ENCODE data around the gene NELL1. TPM values are rescaled to one million over a fixed set of nuclear protein-coding genes. Genes with fewer than 3 reads are reported as not detected.

NELL1 gene
- total RNA-seq, 2 donors from 2014 or later: not detected

GRCh38 chr11:21040630-21041029 is 371.2 kb downstream of the NELL1 start:
- H3K27ac ChIP-seq: no peak overlapping the region
- H3K4me1 ChIP-seq: no peaks in the 10 kb centered on the region
- 38 to 40% methylated on average over 2 of the region's 2 CpGs for WGBS, 2 donors
- TF ChIP-seq CTCF (IDR thresholded peaks at IDR 0.05) (no peak), POLR2A (IDR thresholded peaks at IDR 0.05) (no peak)
- no peaks in the 10 kb centered on the region for H3K9me3 ChIP-seq
- ATAC-seq (no peak), DNase-seq (no peak)
- intact Hi-C loops (cut with DNase I): no loop called here
- no peaks in the 10 kb centered on the region for H3K27me3 ChIP-seq
- no peaks in the 10 kb centered on the region for H3K36me3 ChIP-seq (replicated peaks in 1 of 2; ENCODE audit: insufficient read depth in 1 of 2, low read depth in 2 of 2)
- H3K4me3 ChIP-seq: no peak overlapping the region

- 40 to 44% methylated on average over 5 of the region's 5 CpGs for WGBS, 2 donors
- no peaks in the 10 kb centered on the region for H3K4me1 ChIP-seq
- intact Hi-C loops (cut with DNase I): no loop called here
Measured at GRCh38 chr11:21048626-21049025, 379.2 kb downstream of the NELL1 start.

GRCh38 chr11:21053466-21053865 is 384.1 kb downstream of the NELL1 start:
- TF ChIP-seq POLR2A (IDR thresholded peaks at IDR 0.05) (no peak), CTCF (IDR thresholded peaks at IDR 0.05) (no peak)
- Histone ChIP-seq H3K27ac (no peak overlapping the region), H3K36me3 (replicated peaks in 1 of 2; ENCODE audit: insufficient read depth in 1 of 2, low read depth in 2 of 2) (no peaks in the 10 kb centered on the region), H3K4me3 (no peak overlapping the region), H3K27me3 (no peaks in the 10 kb centered on the region), H3K9me3 (no peaks in the 10 kb centered on the region), H3K4me1 (no peaks in the 10 kb centered on the region)
- no peak for DNase-seq
- WGBS, 2 donors: 27 to 48% methylated on average over 1 of the region's 1 CpG
- intact Hi-C loops (cut with DNase I): no loop called here
- ATAC-seq: no peak

More at GRCh38 chr11:21048626-21049025, 379.2 kb downstream of the NELL1 start:
- Histone ChIP-seq H3K27ac (no peak overlapping the region), H3K36me3 (replicated peaks in 1 of 2; ENCODE audit: insufficient read depth in 1 of 2, low read depth in 2 of 2) (no peaks in the 10 kb centered on the region), H3K27me3 (no peaks in the 10 kb centered on the region), H3K9me3 (no peaks in the 10 kb centered on the region), H3K4me3 (no peak overlapping the region)
- TF ChIP-seq POLR2A (IDR thresholded peaks at IDR 0.05): no peak
- TF ChIP-seq CTCF (IDR thresholded peaks at IDR 0.05): no peak
- no peak for DNase-seq
- no peak for ATAC-seq

- no peak for ATAC-seq
Measured at GRCh38 chr11:21056644-21057043, 387.3 kb downstream of the NELL1 start.

More at GRCh38 chr11:21056644-21057043, 387.3 kb downstream of the NELL1 start:
- Histone ChIP-seq H3K27me3 (no peaks in the 10 kb centered on the region), H3K36me3 (replicated peaks in 1 of 2; ENCODE audit: insufficient read depth in 1 of 2, low read depth in 2 of 2) (no peaks in the 10 kb centered on the region), H3K27ac (no peak overlapping the region), H3K4me1 (no peaks in the 10 kb centered on the region), H3K4me3 (no peak overlapping the region), H3K9me3 (no peaks in the 10 kb centered on the region)
- TF ChIP-seq CTCF (IDR thresholded peaks at IDR 0.05): no peak
- no peak for TF ChIP-seq POLR2A (IDR thresholded peaks at IDR 0.05)
- DNase-seq: no peak
- intact Hi-C loops (cut with DNase I): no loop called here

All from body of pancreas (tissue), 4 donors.